Suppressor macrophage treated with lipopolysaccharide for 4 hours (primary cell): ENCODE results near the gene PPIL1.

Experiments
- DNase-seq: peaks from one replicate; pipeline ENCODE4 v3.0.0-alpha.2; 2020

PPIL1 gene

GRCh38 chr6:36833182-36833789 is 41.3 kb downstream of the PPIL1 start:
- no peak for DNase-seq

- DNase-seq = no peak
These were observed 42.3 kb downstream of the PPIL1 start for GRCh38 chr6:36832313-36832712.

GRCh38 chr6:36830577-36830976 is 44.0 kb downstream of the PPIL1 start:
- DNase-seq = no peak

- DNase-seq = no peak
These were observed 44.6 kb downstream of the PPIL1 start for GRCh38 chr6:36829919-36830544.

GRCh38 chr6:36827261-36828079 is 47.1 kb downstream of the PPIL1 start:
- DNase-seq = peak; percentile 75

GRCh38 chr6:36826520-36827227 is 47.9 kb downstream of the PPIL1 start:
- no peak for DNase-seq

GRCh38 chr6:36825994-36826393 is 48.6 kb downstream of the PPIL1 start:
- DNase-seq = no peak

- no peak for DNase-seq
These were observed 49.2 kb downstream of the PPIL1 start for GRCh38 chr6:36825452-36825851.

GRCh38 chr6:36824253-36824652 is 50.4 kb downstream of the PPIL1 start:
- no peak for DNase-seq

- DNase-seq = no peak
These were observed 51.0 kb downstream of the PPIL1 start for GRCh38 chr6:36823421-36824096.

- DNase-seq = no peak
These were observed 51.9 kb downstream of the PPIL1 start for GRCh38 chr6:36822506-36823269.

- no peak for DNase-seq
These were observed 52.8 kb downstream of the PPIL1 start for GRCh38 chr6:36821581-36822335.

- peak; percentile 45 for DNase-seq
These were observed 53.7 kb downstream of the PPIL1 start for GRCh38 chr6:36820700-36821580.

- DNase-seq = no peak
These were observed 55.8 kb downstream of the PPIL1 start for GRCh38 chr6:36818756-36819155.

- no peak for DNase-seq
These were observed 56.8 kb downstream of the PPIL1 start for GRCh38 chr6:36817847-36818246.

GRCh38 chr6:36817176-36817817 is 57.3 kb downstream of the PPIL1 start:
- DNase-seq = no peak

- DNase-seq = no peak
These were observed 58.5 kb downstream of the PPIL1 start for GRCh38 chr6:36815962-36816735.

GRCh38 chr6:36814249-36814648 is 60.4 kb downstream of the PPIL1 start:
- DNase-seq = no peak

GRCh38 chr6:36813526-36813925 is 61.1 kb downstream of the PPIL1 start:
- DNase-seq = no peak
